Measurements from ENCODE around the gene PLCB1. TPM values are rescaled to one million over a fixed set of nuclear protein-coding genes. Genes with fewer than 3 reads are reported as not detected.

The PLCB1 gene
- total RNA-seq, 1 donor from 2014 or later, result 37.4 TPM

- H3K4me3 Mint-ChIP-seq (ENCODE audit: unreplicated experiment), result no peak overlapping the region
- H3K27me3 Mint-ChIP-seq (ENCODE audit: unreplicated experiment), result no peaks in the 10 kb centered on the region
- H3K27ac Mint-ChIP-seq (ENCODE audit: unreplicated experiment), result no peak overlapping the region
- DNase-seq, result no peak
- H3K36me3 Mint-ChIP-seq (ENCODE audit: unreplicated experiment), result no peaks in the 10 kb centered on the region
- H3K9me3 Mint-ChIP-seq (ENCODE audit: unreplicated experiment), result no peaks in the 10 kb centered on the region
- peaks cover 2% of the 10 kb centered on the region for H3K4me1 Mint-ChIP-seq (ENCODE audit: low read depth, unreplicated experiment)
- TF ChIP-seq CTCF (IDR thresholded peaks at IDR 0.05; ENCODE audit: partially characterized antibody, unreplicated experiment), result no peak
These were observed 12.5 kb downstream of the PLCB1 start for GRCh38 chr20:8144282-8145245.

GRCh38 chr20:8145246-8146168, 13.4 kb downstream of the PLCB1 start:
- H3K4me1 Mint-ChIP-seq (ENCODE audit: low read depth, unreplicated experiment), result peaks cover 2% of the 10 kb centered on the region
- TF ChIP-seq CTCF (IDR thresholded peaks at IDR 0.05; ENCODE audit: partially characterized antibody, unreplicated experiment), result no peak
- H3K27ac Mint-ChIP-seq (ENCODE audit: unreplicated experiment), result no peak overlapping the region
- H3K4me3 Mint-ChIP-seq (ENCODE audit: unreplicated experiment), result no peak overlapping the region
- H3K36me3 Mint-ChIP-seq (ENCODE audit: unreplicated experiment), result no peaks in the 10 kb centered on the region
- H3K27me3 Mint-ChIP-seq (ENCODE audit: unreplicated experiment), result no peaks in the 10 kb centered on the region
- H3K9me3 Mint-ChIP-seq (ENCODE audit: unreplicated experiment), result no peaks in the 10 kb centered on the region
- DNase-seq, result no peak

GRCh38 chr20:8147476-8147875, 15.4 kb downstream of the PLCB1 start:
- peaks cover 4% of the 10 kb centered on the region for H3K4me1 Mint-ChIP-seq (ENCODE audit: low read depth, unreplicated experiment)
- H3K27ac Mint-ChIP-seq (ENCODE audit: unreplicated experiment), result no peak overlapping the region
- H3K4me3 Mint-ChIP-seq (ENCODE audit: unreplicated experiment), result no peak overlapping the region
- no peaks in the 10 kb centered on the region for H3K36me3 Mint-ChIP-seq (ENCODE audit: unreplicated experiment)
- H3K27me3 Mint-ChIP-seq (ENCODE audit: unreplicated experiment), result no peaks in the 10 kb centered on the region
- DNase-seq, result no peak
- TF ChIP-seq CTCF (IDR thresholded peaks at IDR 0.05; ENCODE audit: partially characterized antibody, unreplicated experiment), result no peak
- H3K9me3 Mint-ChIP-seq (ENCODE audit: unreplicated experiment), result no peaks in the 10 kb centered on the region

GRCh38 chr20:8148501-8148900, 16.4 kb downstream of the PLCB1 start:
- no peak for TF ChIP-seq CTCF (IDR thresholded peaks at IDR 0.05; ENCODE audit: partially characterized antibody, unreplicated experiment)
- DNase-seq, result no peak
- Mint-ChIP-seq H3K27ac (ENCODE audit: unreplicated experiment) (no peak overlapping the region), H3K27me3 (ENCODE audit: unreplicated experiment) (no peaks in the 10 kb centered on the region), H3K4me1 (ENCODE audit: low read depth, unreplicated experiment) (peaks cover 4% of the 10 kb centered on the region), H3K36me3 (ENCODE audit: unreplicated experiment) (no peaks in the 10 kb centered on the region), H3K4me3 (ENCODE audit: unreplicated experiment) (no peak overlapping the region), H3K9me3 (ENCODE audit: unreplicated experiment) (no peaks in the 10 kb centered on the region)
